ENCODE results near the gene SPINK5.
"Not testable (repeated sequence)": the region's sequence is repeated elsewhere in the genome, so short reads cannot be mapped to it uniquely, and the experiment has no call there.

The SPINK5 gene
- long read RNA-seq, donor 1: 0 reads
- long read RNA-seq, donor 2: 0 reads
- long read RNA-seq, donor 3: 0 reads
- long read RNA-seq, donor 4: 0 reads
- long read RNA-seq, donor 5: 0 reads
- long read RNA-seq, donor 6: 0 reads
- long read RNA-seq, donor 7: 0 reads
- long read RNA-seq, donor 8: 0 reads

GRCh38 chr5:148063861-148064260 lies at the start of gene SPINK5:
Gene SPINK5 (plus strand): TSS chr5:148063980. CDS start chr5:148064045, 65 bp downstream.
- DNase-seq: no peak

GRCh38 chr5:148014276-148014675 lies 49.5 kb upstream of the SPINK5 start:
- no peak for DNase-seq

GRCh38 chr5:148020257-148020988 lies 43.4 kb upstream of the SPINK5 start:
- DNase-seq: no peak

GRCh38 chr5:148027505-148027904 lies 36.3 kb upstream of the SPINK5 start:
- no peak for DNase-seq

- DNase-seq: no peak
Measured at GRCh38 chr5:148029131-148029530, 34.6 kb upstream of the SPINK5 start.

- DNase-seq: no peak
Measured at GRCh38 chr5:148033134-148033533, 30.6 kb upstream of the SPINK5 start.

GRCh38 chr5:148035676-148036075 lies 28.1 kb upstream of the SPINK5 start:
- DNase-seq: no peak

- no peak for DNase-seq
Measured at GRCh38 chr5:148042881-148043280, 20.9 kb upstream of the SPINK5 start.

- DNase-seq: no peak
Measured at GRCh38 chr5:148043705-148044104, 20.1 kb upstream of the SPINK5 start.

- not testable (repeated sequence) for DNase-seq
Measured at GRCh38 chr5:148055160-148055559, 8.6 kb upstream of the SPINK5 start.

GRCh38 chr5:148060309-148060708 lies 3.5 kb upstream of the SPINK5 start:
- no peak for DNase-seq

- DNase-seq: no peak
Measured at GRCh38 chr5:148060881-148061280, 2.9 kb upstream of the SPINK5 start.

- DNase-seq: no peak
Measured at GRCh38 chr5:148070621-148071020, 6.8 kb downstream of the SPINK5 start.

GRCh38 chr5:148072207-148072606 lies 8.4 kb downstream of the SPINK5 start:
- no peak for DNase-seq

GRCh38 chr5:148075529-148075928 lies 11.7 kb downstream of the SPINK5 start:
- no peak for DNase-seq

GRCh38 chr5:148083203-148083602 lies 19.4 kb downstream of the SPINK5 start:
- DNase-seq: no peak

GRCh38 chr5:148084269-148084668 lies 20.5 kb downstream of the SPINK5 start:
- DNase-seq: no peak

- no peak for DNase-seq
Measured at GRCh38 chr5:148085310-148085709, 21.5 kb downstream of the SPINK5 start.

- no peak for DNase-seq
Measured at GRCh38 chr5:148085977-148086705, 22.4 kb downstream of the SPINK5 start.

GRCh38 chr5:148090146-148090772 lies 26.5 kb downstream of the SPINK5 start:
- DNase-seq: no peak

- DNase-seq: no peak
Measured at GRCh38 chr5:148090773-148091250, 27.0 kb downstream of the SPINK5 start.

- no peak for DNase-seq
Measured at GRCh38 chr5:148091991-148092964, 28.5 kb downstream of the SPINK5 start.
